HG02981 (cell line): ENCODE measurements around the gene PWWP2B.

Experiments
- ATAC-seq: cut with Tn5 transposase; IDR thresholded peaks from one replicate; pipeline ENCODE4 v1.9.1; 2021; ENCODE audit warnings: mild to moderate bottlenecking, moderate library complexity; ENCODE audit not compliant: unreplicated experiment

PWWP2B gene

GRCh38 chr10:132455441-132455971 lies 58.5 kb downstream of the PWWP2B start:
- no peak for ATAC-seq

DNA sequence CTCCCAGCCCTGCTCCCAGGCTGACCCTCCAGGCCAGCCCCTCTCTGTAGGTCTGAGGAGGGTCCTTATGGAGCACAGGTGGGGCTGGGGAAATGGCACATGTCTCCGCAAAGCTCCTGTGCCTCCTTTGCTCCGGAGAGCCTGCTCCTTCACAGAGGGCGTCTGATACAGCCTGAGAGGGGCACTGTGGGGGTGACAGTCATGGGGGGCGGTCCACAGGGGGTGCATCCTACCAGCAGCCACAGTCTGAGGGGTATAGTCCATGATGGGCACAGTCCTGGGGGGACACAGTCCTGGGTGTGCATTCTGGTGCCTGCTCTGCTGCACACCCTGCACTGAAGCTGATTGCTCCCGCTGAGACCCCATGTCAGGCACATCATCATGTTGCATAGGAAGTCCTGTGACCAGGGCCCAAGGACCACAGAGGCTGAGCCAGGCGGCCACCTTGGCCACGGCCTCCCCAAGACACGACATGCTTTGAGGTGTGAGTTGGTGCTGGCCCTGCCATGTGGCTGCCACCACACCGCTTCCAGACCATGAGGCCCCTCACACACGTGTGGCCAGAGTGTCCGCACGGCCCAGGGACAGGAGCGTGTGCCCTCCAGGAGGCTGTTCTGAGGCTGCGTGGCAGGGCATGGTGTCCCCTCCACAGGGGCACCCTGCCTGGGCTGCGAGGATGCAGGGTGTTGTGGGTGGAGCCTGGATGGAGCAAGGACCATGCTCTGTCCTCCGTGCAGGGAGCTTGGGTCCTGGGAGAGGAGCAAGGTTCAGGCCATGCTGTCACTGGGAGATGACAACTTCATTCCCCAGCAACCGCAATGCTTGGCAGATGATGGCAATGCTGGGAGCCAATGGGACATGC lies 59.2 kb downstream of the PWWP2B start:
- ATAC-seq: no peak

DNA sequence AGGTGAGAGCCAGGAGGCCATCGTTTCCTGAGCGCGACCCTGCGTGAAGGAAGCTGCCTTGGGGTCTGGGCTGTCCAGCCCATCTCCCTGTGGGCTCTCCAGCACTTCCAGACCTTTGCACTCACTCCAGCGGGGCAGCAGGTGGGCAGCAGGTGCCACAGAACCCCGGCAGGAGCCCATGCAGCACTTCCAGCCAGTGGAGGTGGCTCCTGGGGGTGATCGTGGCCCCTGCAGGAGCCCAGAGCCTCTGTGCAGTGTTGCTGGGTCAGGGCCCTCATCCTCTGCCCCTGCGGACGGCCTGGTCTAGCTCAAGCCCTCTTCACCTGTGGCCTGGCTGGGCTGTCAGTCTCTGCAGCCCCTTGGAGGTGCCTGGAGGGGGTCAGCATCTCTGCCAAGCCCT lies 59.9 kb downstream of the PWWP2B start:
- ATAC-seq: no peak

DNA sequence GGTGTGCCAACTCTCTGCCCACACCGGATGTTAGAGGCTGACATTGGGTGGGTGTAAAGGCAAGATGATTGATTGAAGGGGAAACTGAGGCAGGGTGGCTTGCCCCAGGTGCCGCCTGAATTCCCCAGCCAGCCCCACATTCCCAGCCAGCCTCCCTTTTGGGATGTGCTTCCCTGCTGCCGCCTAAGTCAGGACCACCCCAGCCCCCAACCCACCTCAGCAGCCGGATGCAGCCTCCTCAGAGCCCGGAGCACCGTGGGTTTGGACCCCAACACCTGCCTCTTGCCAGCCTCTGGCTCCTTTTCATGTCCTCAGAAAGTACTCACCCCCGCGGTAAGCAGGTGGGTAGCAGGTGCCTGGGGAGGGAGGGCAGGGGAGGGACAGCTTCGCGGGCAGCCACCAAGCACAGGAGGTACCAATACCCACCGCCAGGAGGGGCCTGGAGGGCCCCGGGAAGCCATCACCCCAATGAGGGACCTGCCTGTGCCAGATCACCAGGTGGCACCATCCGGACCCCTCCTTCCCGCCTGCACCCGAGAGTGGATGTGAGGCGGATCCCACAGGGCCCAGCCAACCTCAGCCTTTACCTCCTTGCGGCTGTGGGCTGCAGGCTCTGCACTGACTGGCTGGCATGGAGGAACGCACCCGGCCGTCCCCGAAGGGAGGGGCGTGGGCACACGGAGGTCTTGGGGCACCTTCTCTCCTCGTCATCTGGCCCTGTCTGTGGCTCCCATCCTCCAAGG lies 60.5 kb downstream of the PWWP2B start:
- no peak for ATAC-seq

- ATAC-seq: no peak
Observed at GRCh38 chr10:132458071-132458585, 61.1 kb downstream of the PWWP2B start.

GRCh38 chr10:132458586-132459300 lies 61.7 kb downstream of the PWWP2B start:
- ATAC-seq: peak; percentile 61

- no peak for ATAC-seq
Observed at GRCh38 chr10:132459301-132460003, 62.5 kb downstream of the PWWP2B start.

- no peak for ATAC-seq
Observed at GRCh38 chr10:132460071-132460470, 63.1 kb downstream of the PWWP2B start.

DNA sequence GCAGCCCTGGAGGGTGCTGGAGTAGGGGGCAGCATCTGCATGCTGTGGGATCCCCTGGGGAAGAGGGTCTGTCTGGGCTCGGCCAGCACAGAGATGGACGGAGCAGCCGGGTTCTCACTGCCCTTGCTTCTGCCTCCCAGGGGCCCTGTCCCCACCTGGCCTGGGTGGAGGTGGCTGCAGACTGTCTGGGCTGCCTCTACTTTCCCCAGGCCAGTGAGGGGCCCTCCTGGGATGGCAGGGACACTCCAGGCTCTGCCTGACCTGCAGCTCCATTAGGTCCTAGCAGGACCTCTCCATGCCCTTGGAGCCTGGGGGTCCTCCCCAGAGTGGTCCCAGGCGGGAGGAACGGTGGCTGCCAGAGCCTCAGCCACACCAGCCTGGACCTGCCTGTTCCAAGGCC lies 63.7 kb downstream of the PWWP2B start:
- no peak for ATAC-seq

- ATAC-seq: no peak
Observed at GRCh38 chr10:132461103-132461682, 64.2 kb downstream of the PWWP2B start.

- ATAC-seq: no peak
Observed at GRCh38 chr10:132461683-132462231, 64.8 kb downstream of the PWWP2B start.

DNA sequence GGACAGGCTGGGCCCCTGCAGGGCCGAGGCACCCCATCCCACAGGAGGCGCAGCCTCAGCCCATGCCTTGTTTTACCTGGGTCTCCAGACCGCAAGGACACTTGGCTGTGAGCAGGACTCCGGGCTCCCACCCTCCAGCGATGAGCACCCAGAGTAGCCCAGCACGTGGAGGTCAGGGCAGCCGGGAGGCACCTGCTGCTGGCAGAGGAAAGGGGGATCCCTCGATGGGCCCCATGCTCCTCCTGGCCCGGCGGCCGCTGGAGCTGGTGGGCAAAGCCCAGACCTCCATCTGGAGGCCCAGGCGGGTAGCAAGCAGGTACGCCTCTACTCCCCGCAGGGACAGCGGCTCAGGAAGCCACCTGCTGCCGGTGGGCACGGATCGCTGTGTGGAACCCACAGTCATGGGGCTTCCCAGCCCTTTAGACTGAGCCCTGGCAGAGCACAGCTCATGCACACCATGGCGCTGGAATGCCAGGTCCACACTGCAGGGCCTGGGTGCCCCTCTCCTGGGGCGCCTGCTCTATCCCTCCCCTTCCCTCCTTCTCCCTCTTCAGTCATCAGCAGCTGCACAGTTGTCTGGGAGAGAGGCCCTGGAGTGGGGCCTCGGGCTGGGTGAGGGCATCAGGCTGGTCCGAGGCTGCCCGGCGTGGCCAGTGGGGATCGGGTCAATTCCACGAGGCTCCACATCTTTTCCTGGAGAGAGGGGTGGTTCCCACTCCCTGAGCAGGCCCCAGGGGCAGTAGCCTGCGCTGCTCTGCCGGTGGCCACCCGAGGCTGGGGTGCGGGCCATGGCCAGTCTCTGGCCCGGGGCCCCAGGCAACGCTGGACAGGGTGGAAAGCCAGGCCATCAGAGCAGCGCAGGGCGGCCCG lies 65.7 kb downstream of the PWWP2B start:
- no peak for ATAC-seq

GRCh38 chr10:132463333-132464255 lies 66.6 kb downstream of the PWWP2B start:
- ATAC-seq: no peak

GRCh38 chr10:132464256-132465192 lies 67.5 kb downstream of the PWWP2B start:
- no peak for ATAC-seq

DNA sequence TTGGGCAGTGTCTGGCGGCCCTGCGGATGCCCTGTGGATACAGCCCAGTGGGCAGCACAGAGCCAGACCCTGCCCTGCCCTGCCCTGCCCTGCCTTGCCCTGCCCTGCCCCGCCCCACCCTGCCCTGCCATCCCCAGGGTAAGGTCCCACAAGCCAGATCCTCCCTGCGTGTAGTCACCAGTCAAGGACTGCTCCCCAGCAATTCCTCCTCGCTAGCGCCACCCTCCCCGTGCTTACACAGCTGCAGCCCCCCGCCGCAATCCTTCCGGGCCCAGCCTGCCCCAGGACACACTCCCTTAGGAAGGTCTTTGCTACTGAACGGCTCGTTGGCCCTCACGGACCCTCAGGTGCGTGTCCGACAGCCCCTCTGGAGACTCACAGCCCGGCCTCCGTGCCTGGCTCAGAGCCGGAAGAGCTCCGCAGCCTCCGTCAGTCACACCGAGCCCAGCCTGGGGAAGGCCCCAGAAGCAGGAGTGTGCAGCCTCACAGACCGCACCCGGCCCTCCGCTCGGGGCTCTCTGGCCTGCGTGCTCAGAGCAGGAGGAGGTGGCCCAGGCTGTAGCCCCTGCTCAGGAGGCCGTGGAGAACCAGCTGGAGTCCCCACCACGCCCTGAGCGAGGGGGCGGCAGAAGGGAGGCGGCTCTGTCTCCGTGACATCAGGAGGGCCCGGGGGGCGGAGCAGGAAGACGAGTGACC lies 68.3 kb downstream of the PWWP2B start:
- no peak for ATAC-seq

- ATAC-seq: no peak
Observed at GRCh38 chr10:132465889-132466519, 69.0 kb downstream of the PWWP2B start.
